Hypothalamus (tissue), 51 donors: Measurements from ENCODE around the gene METRN.

Experiments used
- DNase-seq, 51 donors: peaks; one replicate each; lab custom pipeline; 2025; lab: John Stamatoyannopoulos, UW

The METRN gene

GRCh38 chr16:707062-707538 lies 7.8 kb upstream of the METRN start:
- no peak for DNase-seq

- no peak for DNase-seq
These were observed 6.9 kb upstream of the METRN start for GRCh38 chr16:708019-708418.

GRCh38 chr16:708959-709358 lies 6.0 kb upstream of the METRN start:
- no peak for DNase-seq

- peak in 47 of 51 donors; percentile 16 to 93 (median 79) for DNase-seq
These were observed 5.1 kb upstream of the METRN start for GRCh38 chr16:709566-710499.

DNA sequence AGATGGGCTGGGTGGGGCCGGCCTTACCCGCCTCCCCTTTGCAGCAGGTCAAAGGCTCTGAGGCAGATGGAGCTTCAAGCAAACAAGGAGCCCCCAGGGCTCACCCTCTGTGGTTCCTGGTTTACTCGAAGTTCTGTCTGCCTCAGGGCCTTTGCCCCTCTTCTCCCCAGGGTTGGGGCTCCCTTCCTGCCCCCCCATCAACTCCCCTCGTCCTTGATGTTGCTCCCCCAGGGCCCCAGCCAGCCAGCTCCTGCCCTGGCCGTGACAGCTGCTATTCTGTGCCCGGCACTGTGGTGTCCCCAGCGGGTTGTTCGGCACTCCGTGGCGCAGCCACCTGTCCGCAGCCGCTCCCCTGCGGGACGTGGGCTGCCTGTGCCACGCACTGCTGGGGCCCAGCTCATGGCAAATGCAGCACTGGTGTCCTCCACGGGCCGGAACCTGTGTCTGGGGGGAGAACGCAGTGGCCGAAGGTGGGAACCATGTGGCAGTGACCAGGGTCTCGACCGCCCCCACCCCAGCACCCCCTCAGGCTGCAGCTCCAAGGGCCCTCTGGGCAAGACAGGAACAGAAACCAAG lies 4.3 kb upstream of the METRN start:
- peak in 1 of 51 donors; percentile 18 for DNase-seq

DNA sequence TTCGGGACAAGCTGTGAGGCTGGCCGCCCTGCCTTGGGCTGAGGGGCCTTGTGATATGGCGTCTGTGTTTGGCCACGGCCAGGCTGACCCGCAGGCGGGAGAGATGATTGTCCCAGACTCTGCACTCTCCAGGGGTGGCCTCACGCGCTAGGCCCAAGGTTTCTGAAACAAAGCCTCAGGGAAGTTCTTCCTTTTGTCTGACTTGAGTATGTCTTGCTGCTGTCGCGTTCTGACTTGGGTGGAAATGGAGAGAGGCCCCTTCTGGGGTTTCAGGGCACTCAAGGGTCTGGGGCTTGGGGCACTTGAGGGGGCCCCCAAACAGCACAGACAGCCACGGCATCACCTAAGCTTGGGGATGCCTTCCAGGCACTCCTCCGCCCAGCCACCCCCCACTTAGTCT lies 3.8 kb upstream of the METRN start:
- DNase-seq: no peak

GRCh38 chr16:711548-712320 lies 3.2 kb upstream of the METRN start:
- DNase-seq: peak in 48 of 51 donors; percentile 19 to 87 (median 60)

DNA sequence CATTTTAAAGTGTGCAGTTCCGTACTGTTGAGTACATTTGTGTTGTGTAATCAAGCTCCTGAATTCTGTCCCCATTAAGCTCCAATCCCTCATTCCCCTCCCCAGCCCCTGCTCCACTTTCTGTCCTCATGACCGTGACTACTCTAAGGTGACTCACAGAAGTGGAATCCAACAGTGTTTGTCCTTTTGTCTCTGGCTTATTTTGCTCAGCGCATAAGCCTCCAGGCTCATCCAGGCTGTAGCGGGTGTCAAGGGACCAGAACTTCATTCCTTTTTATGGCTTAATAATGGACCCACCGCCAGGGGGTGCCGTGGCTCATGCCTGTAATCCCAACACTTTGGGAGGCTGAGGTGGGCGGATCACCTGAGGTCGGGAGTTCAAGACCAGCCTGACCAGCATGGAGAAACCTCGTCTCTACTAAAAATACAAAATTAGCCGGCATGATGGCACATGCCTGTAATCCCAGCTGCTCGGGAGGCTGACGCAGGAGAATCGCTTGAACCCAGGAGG lies 2.1 kb upstream of the METRN start:
- peak in 3 of 51 donors; percentile 8 to 33 (median 29) for DNase-seq

DNA sequence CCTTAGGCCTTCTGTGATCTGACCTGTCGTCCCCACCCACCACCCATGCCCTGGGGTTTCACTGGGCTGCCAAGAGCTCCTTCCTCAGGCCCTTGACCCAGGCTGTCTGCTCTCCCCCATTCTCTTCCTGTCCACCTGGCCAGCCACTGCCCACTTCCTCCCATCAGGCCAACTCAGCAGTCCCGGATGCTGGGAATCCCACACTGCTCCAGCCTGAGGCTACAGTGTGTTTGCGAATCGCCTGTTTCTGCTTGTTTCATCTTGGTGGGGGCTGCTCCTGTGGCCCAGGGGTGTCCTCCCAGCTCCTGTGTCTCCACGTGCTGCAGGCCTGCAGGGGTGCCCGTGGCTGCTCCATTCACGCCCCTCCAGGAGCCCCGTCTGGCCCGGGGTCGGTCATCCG lies 839 bp upstream of the METRN start:
- no peak for DNase-seq

DNA sequence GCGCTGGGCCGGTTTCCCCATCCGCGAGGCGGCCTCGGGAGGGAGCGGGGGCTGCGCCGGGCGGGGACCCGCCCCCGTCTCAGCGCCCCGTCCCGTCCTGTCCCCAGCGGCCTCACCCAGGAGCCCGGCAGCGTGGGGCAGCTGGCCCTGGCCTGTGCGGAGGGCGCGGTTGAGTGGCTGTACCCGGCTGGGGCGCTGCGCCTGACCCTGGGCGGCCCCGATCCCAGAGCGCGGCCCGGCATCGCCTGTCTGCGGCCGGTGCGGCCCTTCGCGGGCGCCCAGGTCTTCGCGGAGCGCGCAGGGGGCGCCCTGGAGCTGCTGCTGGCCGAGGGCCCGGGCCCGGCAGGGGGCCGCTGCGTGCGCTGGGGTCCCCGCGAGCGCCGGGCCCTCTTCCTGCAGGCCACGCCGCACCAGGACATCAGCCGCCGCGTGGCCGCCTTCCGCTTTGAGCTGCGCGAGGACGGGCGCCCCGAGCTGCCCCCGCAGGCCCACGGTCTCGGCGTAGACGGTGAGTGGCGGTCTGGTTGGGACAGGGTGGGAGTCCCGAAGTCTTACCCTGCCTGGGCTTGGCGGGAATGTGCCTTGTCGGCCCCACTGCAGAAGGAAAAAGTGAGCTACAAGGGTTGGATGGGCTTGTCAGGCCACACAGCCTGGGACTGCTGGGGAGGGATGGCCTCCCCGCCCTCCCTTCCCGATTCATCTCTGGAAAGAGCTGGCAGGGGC lies 720 bp downstream of the METRN start:
- DNase-seq: peak in 10 of 51 donors; percentile 32 to 68 (median 54)

- DNase-seq: peak; percentile 35 to 96 (median 85)
These were observed 1.3 kb downstream of the METRN start for GRCh38 chr16:716200-716568.

DNA sequence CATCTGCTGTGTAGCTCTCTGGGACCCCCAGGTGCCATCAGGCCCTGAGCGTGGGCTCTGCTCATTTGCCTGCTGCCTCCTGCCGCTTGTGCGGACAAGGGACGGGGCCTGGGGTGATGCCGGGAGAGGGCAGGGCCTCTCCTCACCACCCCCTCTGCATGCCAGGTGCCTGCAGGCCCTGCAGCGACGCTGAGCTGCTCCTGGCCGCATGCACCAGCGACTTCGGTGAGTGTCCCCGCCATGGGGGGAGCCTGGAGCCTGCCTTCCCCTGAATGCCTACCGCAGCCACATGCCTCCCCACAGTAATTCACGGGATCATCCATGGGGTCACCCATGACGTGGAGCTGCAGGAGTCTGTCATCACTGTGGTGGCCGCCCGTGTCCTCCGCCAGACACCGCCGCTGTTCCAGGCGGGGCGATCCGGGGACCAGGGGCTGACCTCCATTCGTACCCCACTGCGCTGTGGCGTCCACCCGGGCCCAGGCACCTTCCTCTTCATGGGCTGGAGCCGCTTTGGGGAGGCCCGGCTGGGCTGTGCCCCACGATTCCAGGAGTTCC lies 1.9 kb downstream of the METRN start:
- DNase-seq: no peak

- peak in 14 of 51 donors; percentile 13 to 49 (median 27) for DNase-seq
These were observed 2.7 kb downstream of the METRN start for GRCh38 chr16:717450-718245.

GRCh38 chr16:718389-718788 lies 3.5 kb downstream of the METRN start:
- no peak for DNase-seq

- no peak for DNase-seq
These were observed 4.0 kb downstream of the METRN start for GRCh38 chr16:718922-719321.

DNA sequence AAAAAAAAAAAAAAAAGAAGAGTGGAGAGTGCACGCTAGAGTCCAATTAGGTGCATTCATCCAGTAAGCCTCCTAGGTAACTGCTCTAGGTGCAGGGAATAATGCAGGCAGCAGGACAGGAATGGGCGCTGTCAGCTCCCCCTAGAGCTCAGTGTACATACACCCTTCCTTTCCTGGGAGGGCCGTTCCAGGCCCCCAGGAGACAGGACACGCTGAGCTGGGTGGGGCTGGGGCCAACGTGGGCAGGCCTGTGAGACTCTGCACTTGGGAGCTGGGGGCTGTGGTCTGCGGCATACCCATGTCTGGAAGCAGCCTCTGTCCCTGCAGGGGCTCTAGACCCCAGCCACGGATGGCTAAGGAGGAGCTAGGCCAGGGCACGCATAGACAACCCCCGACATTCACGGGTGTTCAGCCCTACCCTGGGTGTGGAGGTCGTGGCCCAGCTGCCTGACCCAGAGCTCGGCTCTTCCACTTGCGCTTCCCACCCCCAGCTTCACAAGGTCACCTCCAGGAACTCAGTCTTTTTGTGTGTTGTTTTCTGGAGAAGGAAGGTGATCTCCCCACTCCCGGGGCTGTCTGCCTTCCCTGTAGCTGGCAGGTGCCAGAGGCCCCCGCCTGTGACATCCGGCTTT lies 5.0 kb downstream of the METRN start:
- peak in 5 of 51 donors; percentile 23 to 67 (median 48) for DNase-seq

- peak in 47 of 51 donors; percentile 23 to 83 (median 64) for DNase-seq
These were observed 5.6 kb downstream of the METRN start for GRCh38 chr16:720447-720989.
